ENCODE data around the gene EHBP1. TPM values are rescaled to one million over a fixed set of nuclear protein-coding genes. Genes with fewer than 3 reads are reported as not detected.

Gene EHBP1
- total and polyA plus RNA-seq, 2 donors (not counting 3 experiments of a cell fraction or from before 2014, with no cell fraction given) = 8.4 to 34.8 TPM

DNA sequence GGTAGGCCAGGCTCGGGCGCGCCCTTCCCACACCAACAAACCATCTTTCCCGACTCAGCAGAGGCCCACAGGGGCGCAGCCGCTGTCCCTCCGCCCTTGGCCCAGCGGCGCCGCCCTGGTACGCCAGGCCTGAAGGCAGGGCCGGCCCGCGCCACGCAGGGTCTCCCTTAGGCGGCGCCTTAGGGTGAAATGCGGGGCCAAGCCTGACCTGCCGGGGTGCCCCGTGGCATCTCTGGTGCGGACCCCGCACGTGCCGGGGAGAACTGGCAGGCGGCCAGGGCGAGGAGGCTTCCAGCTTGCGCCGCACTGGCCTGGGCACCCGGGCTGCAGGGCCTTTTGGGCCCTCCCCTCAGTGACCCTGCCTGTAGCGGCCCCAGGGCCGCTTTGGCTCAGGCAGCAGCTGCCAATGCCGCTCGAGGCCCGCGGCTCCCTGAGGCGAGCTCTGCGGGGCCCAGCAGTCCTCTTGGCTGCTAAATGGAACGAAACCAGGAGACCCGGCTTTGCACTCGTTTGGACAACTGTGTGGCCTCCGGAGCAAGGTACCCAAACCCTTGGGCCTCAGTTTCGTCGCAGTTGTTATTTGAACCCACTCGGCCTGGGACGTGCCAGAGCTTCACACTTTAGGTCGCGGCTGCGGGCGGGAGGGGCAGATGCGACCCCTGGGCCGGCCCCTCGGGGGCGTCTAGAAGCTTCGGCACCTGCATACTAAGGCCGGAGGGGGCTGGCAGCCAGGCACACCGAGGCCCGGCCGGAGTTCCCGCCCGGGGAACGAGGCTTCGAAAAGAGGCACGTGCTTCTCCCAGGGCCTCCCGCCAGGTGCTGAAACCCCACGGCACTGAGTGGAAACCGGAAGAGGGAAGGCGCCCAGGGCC, 353.6 kb downstream of the EHBP1 start:
- H2AFZ ChIP-seq (ENCODE audit: low read depth, low read length) = no peak overlapping the region
- TF ChIP-seq JUN (IDR thresholded peaks at IDR 0.05; ENCODE audit: borderline replicate concordance, insufficient read depth, insufficient read length, low read depth) (no peak), POLR2A (IDR thresholded peaks at IDR 0.05; ENCODE audit: low read depth, low read length) (no peak), GATA2 (IDR thresholded peaks at IDR 0.05; ENCODE audit: insufficient read depth, insufficient read length, low read depth, low read length) (no peak), EZH2 (IDR thresholded peaks at IDR 0.05; ENCODE audit: borderline replicate concordance, low read depth, low read length, severe bottlenecking) (peak; percentile 93), FOS (IDR thresholded peaks at IDR 0.05; ENCODE audit: borderline replicate concordance, insufficient read depth, low read length) (no peak), MAX (IDR thresholded peaks at IDR 0.05; ENCODE audit: insufficient read depth, insufficient read length) (no peak), POLR2AphosphoS5 (IDR thresholded peaks at IDR 0.05; ENCODE audit: insufficient read depth, low read depth, low read length) (no peak), MYC (IDR thresholded peaks at IDR 0.05; ENCODE audit: low read depth, low read length) (no peak)
- DNase-seq (ENCODE audit: low read depth, low spot score) = no peak
- ChIA-PET POLR2A (no interaction called here), CTCF (interaction anchor here (1.1 to 1.4 kb wide), 2 partner anchors 37 to 602 kb away, joined by 3 read pairs; no protein-coding TSS in a partner anchor)
- intact Hi-C loops (cut with micrococcal nuclease) (loop anchor here (1.0 to 10.0 kb wide), 3 partner anchors 9 to 584 kb away; partner anchors contain the start of genes EHBP1 and OTX1), dilution Hi-C loops (cut with MboI; ENCODE audit: extremely low pct_ligation_motif_present, low sequenced_read_pairs) (no loop called here)
- H3K4me2 ChIP-seq (ENCODE audit: insufficient read depth, low read length) = no peak overlapping the region
- H3K27me3 ChIP-seq (ENCODE audit: control insufficient read depth in 2 of 2, insufficient read depth in 2 of 2, low read length in 2 of 2) = peaks cover 72 to 98% of the 10 kb centered on the region in 2 experiments
- H4K20me1 ChIP-seq (replicated peaks; ENCODE audit: control insufficient read depth, extremely low read depth, insufficient read depth, low read length) = no peaks in the 10 kb centered on the region
- no peaks in the 10 kb centered on the region for H3K79me2 ChIP-seq (ENCODE audit: control insufficient read depth, insufficient read depth, low read length)
- H3K9me3 ChIP-seq (replicated peaks; ENCODE audit: control insufficient read depth, insufficient read depth, low read length) = no peaks in the 10 kb centered on the region
- H3K4me3 ChIP-seq (replicated peaks in 1 of 3; ENCODE audit: insufficient read depth in 1 of 3, low read depth in 1 of 3, low read length in 3 of 3) = no peak overlapping the region
- H3K9me1 ChIP-seq (replicated peaks; ENCODE audit: control insufficient read depth, extremely low read depth, insufficient read depth, low read length) = no peaks in the 10 kb centered on the region
- no peak for FAIRE-seq
- no peaks in the 10 kb centered on the region for H3K36me3 ChIP-seq (ENCODE audit: control insufficient read depth in 2 of 2, extremely low read depth in 1 of 2, insufficient read depth in 2 of 2, low read length in 2 of 2)
- no TSS peak for BruUV-seq (replicated peaks)
- no peak overlapping the region for H3K9ac ChIP-seq (replicated peaks; ENCODE audit: extremely low read depth, insufficient read depth, low read length)
- H3K4me1 ChIP-seq (ENCODE audit: control insufficient read depth, extremely low read depth, insufficient read depth, low read length) = peaks cover 28% of the 10 kb centered on the region
- no peak overlapping the region for H3K27ac ChIP-seq (ENCODE audit: insufficient read depth, low read depth, low read length)
